Measurements from ENCODE around the gene ZFP92. TPM values are rescaled to one million over a fixed set of nuclear protein-coding genes. Genes with fewer than 3 reads are reported as not detected.

ZFP92 gene
- total and polyA plus RNA-seq, 10 of the 15 experiments (the other 5 are each of a cell fraction or from before 2014, with no cell fraction given) = 0.02 to 1.6 (median 0.09) TPM; not detected in 2

DNA sequence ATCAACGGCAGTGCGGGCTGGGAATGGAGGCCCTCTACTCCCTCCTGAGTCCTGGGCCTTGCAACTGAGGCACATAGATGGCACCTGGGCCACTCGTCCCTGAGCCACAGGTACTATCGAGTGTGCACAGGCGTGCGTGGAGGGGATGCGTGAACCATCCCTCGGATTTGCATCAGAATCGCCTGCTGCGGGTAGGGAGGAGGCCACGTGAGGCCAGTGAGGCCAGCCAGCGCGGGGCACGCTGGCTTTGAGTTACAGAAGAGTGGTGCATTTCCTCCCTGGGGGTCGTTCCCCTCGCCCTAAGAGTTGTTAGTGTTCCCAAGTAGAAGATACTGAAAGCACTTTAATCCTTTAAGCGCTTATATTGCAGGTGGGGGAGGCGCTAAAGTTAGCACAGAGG is 10.6 kb downstream of the ZFP92 start:
- DNase-seq (ENCODE audit: low read depth, low spot score) (no peak), ATAC-seq (no peak), FAIRE-seq (no peak)
- H3K27ac ChIP-seq (ENCODE audit: control insufficient read depth, insufficient read depth) = no peak overlapping the region
- no peak overlapping the region for H3K4me3 ChIP-seq
- ChIA-PET CTCF (no interaction called here), RAD21 (ENCODE audit: unreplicated experiment) (no interaction called here), SMC1A (ENCODE audit: uncharacterized antibody, unreplicated experiment) (no interaction called here), POLR2A (no interaction called here)
- H3K79me2 ChIP-seq (ENCODE audit: control insufficient read depth, insufficient read depth, low read length) = no peaks in the 10 kb centered on the region
- H3K9ac ChIP-seq (ENCODE audit: control insufficient read depth, insufficient read depth, low read length) = no peak overlapping the region
- H3K4me1 ChIP-seq (ENCODE audit: control insufficient read depth, insufficient read depth, low read length) = no peaks in the 10 kb centered on the region
- H3K36me3 ChIP-seq (ENCODE audit: control insufficient read depth in 2 of 2, insufficient read depth in 2 of 2, low read length in 1 of 2) = no peaks in the 10 kb centered on the region; a peak in 1 of 4 replicates
- no peak overlapping the region for H3K4me2 ChIP-seq (ENCODE audit: control insufficient read depth, insufficient read depth)
- BruUV-seq (replicated peaks) = no TSS peak
- intact Hi-C loops (cut with micrococcal nuclease; ENCODE audit: unreplicated experiment) = no loop called here
- no peak overlapping the region for H2AFZ ChIP-seq (ENCODE audit: control insufficient read depth, low read depth, low read length)
- TF ChIP-seq FOS (IDR thresholded peaks at IDR 0.05; ENCODE audit: borderline replicate concordance, extremely low read depth, insufficient read length) (no peak), NFIC (IDR thresholded peaks at IDR 0.05; ENCODE audit: low read depth, low read length) (no peak), NR2C2 (IDR thresholded peaks at IDR 0.05; ENCODE audit: borderline replicate concordance, control insufficient read depth, insufficient read length, low read depth) (no peak), NFYA (IDR thresholded peaks at IDR 0.05; ENCODE audit: borderline replicate concordance, low read depth, low read length) (no peak)
- H4K20me1 ChIP-seq (ENCODE audit: control insufficient read depth, insufficient read depth) = no peaks in the 10 kb centered on the region
- in situ Hi-C loops (cut with MboI) = no loop called here
- WGBS (ENCODE audit: insufficient coverage, insufficient replicate concordance, low lambda C conversion rate, missing lambda C conversion rate) = 73% methylated on average over 18 of the region's 18 CpGs
- no peaks in the 10 kb centered on the region for H3K27me3 ChIP-seq (replicated peaks in 1 of 2; ENCODE audit: control insufficient read depth in 2 of 2, insufficient read depth in 2 of 2, low read length in 1 of 2)
- no peaks in the 10 kb centered on the region; the same call in 2 of the 3 replicates for H3K9me3 ChIP-seq (replicated peaks; ENCODE audit: control insufficient read depth, insufficient read depth, low read length)

DNA sequence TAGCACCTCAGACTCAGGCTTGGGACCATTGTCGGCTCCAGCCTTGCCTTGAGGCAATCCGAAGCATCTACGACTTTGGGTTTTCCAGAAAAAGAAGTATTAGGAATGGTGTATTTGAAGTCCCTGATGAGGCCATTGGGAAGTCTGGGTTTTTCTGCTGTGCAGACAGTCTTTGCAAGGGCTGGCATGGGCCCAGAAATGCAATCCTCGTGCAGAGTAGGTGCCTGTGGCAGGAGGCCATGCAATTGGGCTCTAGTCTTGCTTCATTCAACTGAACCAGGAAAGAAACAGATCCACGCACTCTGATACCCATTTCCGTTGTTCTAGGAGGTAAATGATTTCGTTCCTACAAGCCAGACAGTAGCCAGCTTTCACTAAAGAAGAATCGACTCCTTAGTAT is 12.4 kb downstream of the ZFP92 start:
- Histone ChIP-seq H3K27ac (ENCODE audit: control insufficient read depth, insufficient read depth) (no peak overlapping the region), H3K79me2 (ENCODE audit: control insufficient read depth, insufficient read depth, low read length) (no peaks in the 10 kb centered on the region), H3K4me1 (ENCODE audit: control insufficient read depth, insufficient read depth, low read length) (no peaks in the 10 kb centered on the region), H3K9me3 (replicated peaks; ENCODE audit: control insufficient read depth, insufficient read depth, low read length) (no peaks in the 10 kb centered on the region; the same call in 2 of the 3 replicates), H3K4me3 (no peak overlapping the region), H3K9ac (ENCODE audit: control insufficient read depth, insufficient read depth, low read length) (no peak overlapping the region), H3K27me3 (replicated peaks in 1 of 2; ENCODE audit: control insufficient read depth in 2 of 2, insufficient read depth in 2 of 2, low read length in 1 of 2) (no peaks in the 10 kb centered on the region), H3K4me2 (ENCODE audit: control insufficient read depth, insufficient read depth) (no peak overlapping the region), H3K36me3 (ENCODE audit: control insufficient read depth in 2 of 2, insufficient read depth in 2 of 2, low read length in 1 of 2) (no peaks in the 10 kb centered on the region; a peak in 1 of 4 replicates), H4K20me1 (ENCODE audit: control insufficient read depth, insufficient read depth) (no peaks in the 10 kb centered on the region), H2AFZ (ENCODE audit: control insufficient read depth, low read depth, low read length) (no peak overlapping the region)
- WGBS (ENCODE audit: insufficient coverage, insufficient replicate concordance, low lambda C conversion rate, missing lambda C conversion rate) = 43% methylated on average over 8 of the region's 8 CpGs
- intact Hi-C loops (cut with micrococcal nuclease; ENCODE audit: unreplicated experiment) (no loop called here), in situ Hi-C loops (cut with MboI) (no loop called here)
- FAIRE-seq (no peak), DNase-seq (ENCODE audit: low read depth, low spot score) (no peak), ATAC-seq (no peak)
- TF ChIP-seq STAT3 (IDR thresholded peaks at IDR 0.05; ENCODE audit: low read depth, low read length) = no peak
- TF ChIP-seq, protein P1, sequence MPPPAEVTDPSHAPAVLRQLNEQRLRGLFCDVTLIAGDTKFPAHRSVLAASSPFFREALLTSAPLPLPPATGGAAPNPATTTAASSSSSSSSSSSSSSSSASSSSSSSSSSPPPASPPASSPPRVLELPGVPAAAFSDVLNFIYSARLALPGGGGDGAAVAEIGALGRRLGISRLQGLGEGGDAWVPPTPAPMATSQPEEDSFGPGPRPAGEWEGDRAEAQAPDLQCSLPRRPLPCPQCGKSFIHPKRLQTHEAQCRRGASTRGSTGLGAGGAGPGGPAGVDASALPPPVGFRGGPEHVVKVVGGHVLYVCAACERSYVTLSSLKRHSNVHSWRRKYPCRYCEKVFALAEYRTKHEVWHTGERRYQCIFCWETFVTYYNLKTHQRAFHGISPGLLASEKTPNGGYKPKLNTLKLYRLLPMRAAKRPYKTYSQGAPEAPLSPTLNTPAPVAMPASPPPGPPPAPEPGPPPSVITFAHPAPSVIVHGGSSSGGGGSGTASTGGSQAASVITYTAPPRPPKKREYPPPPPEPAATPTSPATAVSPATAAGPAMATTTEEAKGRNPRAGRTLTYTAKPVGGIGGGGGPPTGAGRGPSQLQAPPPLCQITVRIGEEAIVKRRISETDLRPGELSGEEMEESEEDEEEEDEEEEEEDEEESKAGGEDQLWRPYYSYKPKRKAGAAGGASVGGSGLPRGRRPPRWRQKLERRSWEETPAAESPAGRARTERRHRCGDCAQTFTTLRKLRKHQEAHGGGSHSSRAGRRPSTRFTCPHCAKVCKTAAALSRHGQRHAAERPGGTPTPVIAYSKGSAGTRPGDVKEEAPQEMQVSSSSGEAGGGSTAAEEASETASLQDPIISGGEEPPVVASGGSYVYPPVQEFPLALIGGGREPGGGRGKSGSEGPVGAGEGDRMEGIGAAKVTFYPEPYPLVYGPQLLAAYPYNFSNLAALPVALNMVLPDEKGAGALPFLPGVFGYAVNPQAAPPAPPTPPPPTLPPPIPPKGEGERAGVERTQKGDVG (CRISPR knock-in tag; IDR thresholded peaks at IDR 0.05) = no peak
- TF ChIP-seq BMI1 (IDR thresholded peaks at IDR 0.05; ENCODE audit: borderline replicate concordance) = no peak
- TF ChIP-seq WRNIP1 (IDR thresholded peaks at IDR 0.05; ENCODE audit: borderline replicate concordance, low read depth, low read length) = no peak
- TF ChIP-seq ATF7 (IDR thresholded peaks at IDR 0.05; ENCODE audit: low read depth) = no peak
- no peak for TF ChIP-seq RBBP5 (conservative IDR thresholded peaks at IDR 0.05)
- TF ChIP-seq ZNF384 (IDR thresholded peaks at IDR 0.05; ENCODE audit: borderline replicate concordance, low read depth, low read length) = no peak
- ChIA-PET CTCF (no interaction called here), RAD21 (ENCODE audit: unreplicated experiment) (no interaction called here), POLR2A (no interaction called here), SMC1A (ENCODE audit: uncharacterized antibody, unreplicated experiment) (no interaction called here)
- no TSS peak for BruUV-seq (replicated peaks)
